Stimulated activated CD8-positive, alpha-beta memory T cell treated with anti-CD3 and anti-CD28 coated beads, Interleukin-7, amount 100 ng/mL, for 1 hour (primary cell): ENCODE data around the gene PLK4.
"Not testable (repeated sequence)": the region's sequence is repeated elsewhere in the genome, so short reads cannot be mapped to it uniquely, and the experiment has no call there.

Experiments
- DNase-seq, 2 donors: peaks; one replicate each; pipeline ENCODE4 v3.0.0-alpha.2; 2020; ENCODE audit warnings: low read depth in 2 of 2

Gene PLK4

GRCh38 chr4:127880763-127881562 lies at the start of gene PLK4:
Gene PLK4 (plus strand): TSS chr4:127880893. CDS start chr4:127881135, 242 bp downstream.
- peak; percentile 87 to 89 for DNase-seq

- DNase-seq, result no peak
Measured at GRCh38 chr4:127832585-127832984, 48.1 kb upstream of the PLK4 start.

GRCh38 chr4:127843704-127844600 lies 36.7 kb upstream of the PLK4 start:
- no peak for DNase-seq

- DNase-seq, result no peak
Measured at GRCh38 chr4:127844601-127845116, 36.0 kb upstream of the PLK4 start.

- DNase-seq, result no peak
Measured at GRCh38 chr4:127846061-127846460, 34.6 kb upstream of the PLK4 start.

- DNase-seq, result no peak
Measured at GRCh38 chr4:127846765-127847164, 33.9 kb upstream of the PLK4 start.

GRCh38 chr4:127849505-127850234 lies 31.0 kb upstream of the PLK4 start:
- DNase-seq, result no peak

- no peak for DNase-seq
Measured at GRCh38 chr4:127852661-127853060, 28.0 kb upstream of the PLK4 start.

- no peak for DNase-seq
Measured at GRCh38 chr4:127856196-127856812, 24.4 kb upstream of the PLK4 start.

GRCh38 chr4:127856813-127857447 lies 23.8 kb upstream of the PLK4 start:
- DNase-seq, result no peak

- DNase-seq, result no peak
Measured at GRCh38 chr4:127857641-127858040, 23.1 kb upstream of the PLK4 start.

GRCh38 chr4:127868196-127868595 lies 12.5 kb upstream of the PLK4 start:
- DNase-seq, result no peak

- DNase-seq, result no peak
Measured at GRCh38 chr4:127870281-127870680, 10.4 kb upstream of the PLK4 start.

GRCh38 chr4:127870688-127871087 lies 10.0 kb upstream of the PLK4 start:
- DNase-seq, result no peak

GRCh38 chr4:127875791-127876190 lies 4.9 kb upstream of the PLK4 start:
- DNase-seq, result no peak

GRCh38 chr4:127881563-127881864 lies 821 bp downstream of the PLK4 start:
- DNase-seq, result no peak

- no peak for DNase-seq
Measured at GRCh38 chr4:127888559-127888958, 7.9 kb downstream of the PLK4 start.

GRCh38 chr4:127889903-127890302 lies 9.2 kb downstream of the PLK4 start:
- no peak for DNase-seq

GRCh38 chr4:127896069-127896468 lies 15.4 kb downstream of the PLK4 start:
- no peak for DNase-seq

- DNase-seq, result no peak
Measured at GRCh38 chr4:127896528-127896927, 15.8 kb downstream of the PLK4 start.

- DNase-seq, result not testable (repeated sequence)
Measured at GRCh38 chr4:127899682-127900081, 19.0 kb downstream of the PLK4 start.
